NCI-H2171 treated with DMSO at 0.1 percent for 48 hours (cell line): ENCODE results near the gene VWC2L.
A peak's percentile ranks its signal among the peaks of the same experiment; 100 is the strongest.

Experiments
- DNase-seq: peaks from one replicate; lab custom pipeline; 2025; lab: John Stamatoyannopoulos, UW

VWC2L gene

DNA sequence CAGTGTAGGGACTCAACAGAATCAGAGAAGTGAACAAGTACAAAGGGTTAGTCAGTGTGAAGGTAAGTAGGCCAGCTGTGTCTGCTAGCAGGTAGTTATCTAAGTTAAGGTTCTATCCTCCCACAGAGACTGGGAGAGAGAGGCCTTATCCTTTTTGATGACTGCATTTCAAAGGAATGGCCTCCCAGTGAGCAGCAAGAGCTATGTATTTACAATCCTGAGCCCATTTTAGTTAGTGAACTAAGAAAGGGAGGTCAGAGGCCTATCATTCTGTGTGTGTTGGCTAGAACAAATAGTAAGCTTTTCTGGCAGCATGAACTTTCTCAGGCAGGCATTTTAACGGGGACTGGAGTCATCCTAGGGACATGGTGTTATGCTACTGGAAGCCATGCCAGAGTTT is 182.9 kb downstream of the VWC2L start:
- no peak for DNase-seq

GRCh38 chr2:214601852-214602633 is 191.2 kb downstream of the VWC2L start:
- DNase-seq, result peak; percentile 65

DNA sequence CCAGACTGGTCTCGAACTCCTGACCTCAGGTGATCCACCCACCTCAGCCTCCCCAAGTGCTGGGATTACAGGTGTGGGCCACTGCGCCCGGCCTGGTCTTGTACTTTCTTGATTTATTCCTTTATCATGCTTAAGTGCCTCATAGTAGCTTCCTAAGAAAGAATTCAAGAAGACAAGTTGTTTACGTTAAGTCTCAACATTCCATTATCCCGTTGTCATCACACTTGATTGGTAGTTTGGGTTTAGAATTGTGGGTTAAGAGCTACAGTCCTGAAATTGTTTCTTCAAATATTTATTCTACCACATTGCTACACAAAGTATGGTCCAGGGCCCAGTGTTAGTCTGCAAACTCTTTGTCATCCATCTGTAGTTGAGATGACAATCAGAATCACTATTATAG is 194.0 kb downstream of the VWC2L start:
- DNase-seq, result no peak

GRCh38 chr2:214607051-214607450 is 196.2 kb downstream of the VWC2L start:
- no peak for DNase-seq

- DNase-seq, result no peak
Observed at GRCh38 chr2:214611015-214611414, 200.2 kb downstream of the VWC2L start.

- no peak for DNase-seq
Observed at GRCh38 chr2:214624166-214624760, 213.4 kb downstream of the VWC2L start.

DNA sequence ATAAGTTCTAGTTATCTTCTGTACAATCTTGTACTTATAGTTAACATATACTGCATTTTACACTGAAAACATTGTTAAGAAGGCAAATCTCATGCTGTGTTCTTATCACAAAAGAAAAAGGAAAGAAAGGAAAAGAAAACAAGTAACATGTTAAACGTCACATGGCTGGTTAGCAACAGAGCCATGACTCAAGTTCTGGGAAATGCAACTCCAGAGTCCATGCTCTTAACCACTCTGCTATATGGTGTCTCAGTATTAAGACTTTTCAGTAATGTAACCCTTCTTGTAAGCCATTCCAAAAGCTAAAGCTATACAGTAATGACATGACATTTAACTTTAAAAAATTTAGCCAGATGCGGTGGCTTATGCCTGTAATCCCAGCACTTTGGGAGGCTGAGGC is 217.2 kb downstream of the VWC2L start:
- DNase-seq, result no peak
